Measurements from ENCODE around the gene STIM1. TPM values are rescaled to one million over a fixed set of nuclear protein-coding genes. Genes with fewer than 3 reads are reported as not detected.

Gene STIM1
- total RNA-seq, 1 experiment from 2014 or later, result 93.6 TPM

DNA sequence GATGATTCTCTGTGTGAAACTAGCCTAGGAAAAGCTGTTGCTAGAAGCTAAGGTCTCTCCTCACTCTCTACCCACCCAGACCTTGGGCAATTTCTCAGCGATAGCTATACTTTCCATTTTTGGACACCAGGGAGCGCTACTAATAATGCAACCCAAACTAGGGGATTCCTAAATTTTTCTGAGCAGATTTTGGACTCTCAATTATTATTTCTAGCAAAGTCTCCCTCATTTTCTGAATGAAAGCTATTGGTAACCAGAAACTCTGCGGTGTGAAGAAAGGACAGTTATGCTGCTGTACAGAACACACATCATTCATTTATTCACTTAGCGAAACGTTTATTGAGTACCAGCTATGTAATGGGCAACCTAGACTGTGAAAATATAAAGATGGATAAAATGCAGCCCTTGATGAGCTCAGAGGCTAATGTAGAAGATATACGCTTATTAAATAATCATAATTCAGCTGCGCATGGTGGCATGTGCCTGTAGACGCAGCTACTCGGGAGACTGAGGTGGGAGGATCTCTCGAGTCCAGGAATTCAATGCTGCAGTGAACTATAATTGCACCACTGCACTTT is 6.1 kb upstream of the STIM1 start:
- in situ Hi-C loops (cut with HindIII; ENCODE audit: low pct_unique_long_range_greater_than_20kb, low sequenced_read_pairs) (no loop called here), intact Hi-C loops (cut with micrococcal nuclease; ENCODE audit: unreplicated experiment) (loop anchor here (1.0 kb wide), 1 partner anchor 223 kb away; no protein-coding TSS in a partner anchor)
- no peak overlapping the region for H3K4me3 ChIP-seq (ENCODE audit: low read depth in 2 of 2, low read length in 2 of 2)
- ATAC-seq, result peak; percentile 84
- no peaks in the 10 kb centered on the region; the same call in 1 of the 2 replicates for H3K27me3 ChIP-seq (ENCODE audit: control insufficient read depth, insufficient read depth, low read length)
- ChIA-PET CTCF (interaction anchor here (0.6 to 7.0 kb wide), 22 partner anchors 8 to 441 kb away, joined by 3 to 139 read pairs (median 4); partner anchors contain the start of genes RHOG and RRM1), POLR2A (interaction anchor here (0.5 to 1.8 kb wide), 5 partner anchors 40 to 470 kb away, joined by 3 to 7 read pairs (median 4); partner anchors contain the start of gene ZNF195)
- H3K4me1 ChIP-seq (ENCODE audit: control insufficient read depth, insufficient read depth, low read length), result peaks cover 3% of the 10 kb centered on the region
- no peaks in the 10 kb centered on the region for H3K36me3 ChIP-seq (ENCODE audit: control insufficient read depth, insufficient read depth, low read length)
- no peak for DNase-seq (ENCODE audit: low read depth, low spot score)
- no peak overlapping the region for H3K27ac ChIP-seq (ENCODE audit: low read length)
- BruUV-seq (replicated peaks), result no TSS peak
- H3K9me3 ChIP-seq (ENCODE audit: control insufficient read depth, insufficient read depth, low read depth, low read length), result no peaks in the 10 kb centered on the region
- no peak for TF ChIP-seq POLR2AphosphoS5 (IDR thresholded peaks at IDR 0.05; ENCODE audit: low read depth, low read length)
- TF ChIP-seq, protein P1, sequence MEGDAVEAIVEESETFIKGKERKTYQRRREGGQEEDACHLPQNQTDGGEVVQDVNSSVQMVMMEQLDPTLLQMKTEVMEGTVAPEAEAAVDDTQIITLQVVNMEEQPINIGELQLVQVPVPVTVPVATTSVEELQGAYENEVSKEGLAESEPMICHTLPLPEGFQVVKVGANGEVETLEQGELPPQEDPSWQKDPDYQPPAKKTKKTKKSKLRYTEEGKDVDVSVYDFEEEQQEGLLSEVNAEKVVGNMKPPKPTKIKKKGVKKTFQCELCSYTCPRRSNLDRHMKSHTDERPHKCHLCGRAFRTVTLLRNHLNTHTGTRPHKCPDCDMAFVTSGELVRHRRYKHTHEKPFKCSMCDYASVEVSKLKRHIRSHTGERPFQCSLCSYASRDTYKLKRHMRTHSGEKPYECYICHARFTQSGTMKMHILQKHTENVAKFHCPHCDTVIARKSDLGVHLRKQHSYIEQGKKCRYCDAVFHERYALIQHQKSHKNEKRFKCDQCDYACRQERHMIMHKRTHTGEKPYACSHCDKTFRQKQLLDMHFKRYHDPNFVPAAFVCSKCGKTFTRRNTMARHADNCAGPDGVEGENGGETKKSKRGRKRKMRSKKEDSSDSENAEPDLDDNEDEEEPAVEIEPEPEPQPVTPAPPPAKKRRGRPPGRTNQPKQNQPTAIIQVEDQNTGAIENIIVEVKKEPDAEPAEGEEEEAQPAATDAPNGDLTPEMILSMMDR (IDR thresholded peaks at IDR 0.05), result peak; percentile 92

DNA sequence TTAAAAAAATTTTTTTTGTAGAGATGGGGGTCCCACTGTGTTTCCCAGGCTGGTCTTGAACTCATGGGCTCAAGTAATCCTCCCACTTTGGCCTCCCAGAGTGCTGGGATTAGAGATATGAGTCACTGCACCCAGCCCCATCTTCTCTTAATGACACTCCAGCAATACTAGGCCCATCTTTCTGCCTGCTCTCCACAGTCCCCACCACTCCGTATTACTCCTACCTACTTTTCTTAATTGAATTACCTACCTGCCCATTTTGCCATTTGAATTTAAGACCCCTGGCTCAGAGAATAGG is 2.0 kb upstream of the STIM1 start:
- intact Hi-C loops (cut with micrococcal nuclease; ENCODE audit: unreplicated experiment), result loop anchor here (10.0 kb wide), 1 partner anchor 449 kb away; no protein-coding TSS in a partner anchor
- Histone ChIP-seq H3K27me3 (ENCODE audit: control insufficient read depth, insufficient read depth, low read length) (no peaks in the 10 kb centered on the region; the same call in 1 of the 2 replicates), H3K9me3 (ENCODE audit: control insufficient read depth, insufficient read depth, low read depth, low read length) (no peaks in the 10 kb centered on the region), H3K27ac (ENCODE audit: low read length) (no peak overlapping the region; the same call in 1 of the 2 replicates), H3K36me3 (ENCODE audit: control insufficient read depth, insufficient read depth, low read length) (no peaks in the 10 kb centered on the region), H3K4me3 (ENCODE audit: low read depth in 2 of 2, low read length in 2 of 2) (no peak overlapping the region), H3K4me1 (ENCODE audit: control insufficient read depth, insufficient read depth, low read length) (peaks cover 30% of the 10 kb centered on the region)
- TF ChIP-seq TCF7L2 (IDR thresholded peaks at IDR 0.05; ENCODE audit: low read depth, low read length), result no peak
- no peak for TF ChIP-seq SIN3A (IDR thresholded peaks at IDR 0.05; ENCODE audit: borderline replicate concordance, insufficient read depth, low read depth, low read length)
- TF ChIP-seq, protein P2, sequence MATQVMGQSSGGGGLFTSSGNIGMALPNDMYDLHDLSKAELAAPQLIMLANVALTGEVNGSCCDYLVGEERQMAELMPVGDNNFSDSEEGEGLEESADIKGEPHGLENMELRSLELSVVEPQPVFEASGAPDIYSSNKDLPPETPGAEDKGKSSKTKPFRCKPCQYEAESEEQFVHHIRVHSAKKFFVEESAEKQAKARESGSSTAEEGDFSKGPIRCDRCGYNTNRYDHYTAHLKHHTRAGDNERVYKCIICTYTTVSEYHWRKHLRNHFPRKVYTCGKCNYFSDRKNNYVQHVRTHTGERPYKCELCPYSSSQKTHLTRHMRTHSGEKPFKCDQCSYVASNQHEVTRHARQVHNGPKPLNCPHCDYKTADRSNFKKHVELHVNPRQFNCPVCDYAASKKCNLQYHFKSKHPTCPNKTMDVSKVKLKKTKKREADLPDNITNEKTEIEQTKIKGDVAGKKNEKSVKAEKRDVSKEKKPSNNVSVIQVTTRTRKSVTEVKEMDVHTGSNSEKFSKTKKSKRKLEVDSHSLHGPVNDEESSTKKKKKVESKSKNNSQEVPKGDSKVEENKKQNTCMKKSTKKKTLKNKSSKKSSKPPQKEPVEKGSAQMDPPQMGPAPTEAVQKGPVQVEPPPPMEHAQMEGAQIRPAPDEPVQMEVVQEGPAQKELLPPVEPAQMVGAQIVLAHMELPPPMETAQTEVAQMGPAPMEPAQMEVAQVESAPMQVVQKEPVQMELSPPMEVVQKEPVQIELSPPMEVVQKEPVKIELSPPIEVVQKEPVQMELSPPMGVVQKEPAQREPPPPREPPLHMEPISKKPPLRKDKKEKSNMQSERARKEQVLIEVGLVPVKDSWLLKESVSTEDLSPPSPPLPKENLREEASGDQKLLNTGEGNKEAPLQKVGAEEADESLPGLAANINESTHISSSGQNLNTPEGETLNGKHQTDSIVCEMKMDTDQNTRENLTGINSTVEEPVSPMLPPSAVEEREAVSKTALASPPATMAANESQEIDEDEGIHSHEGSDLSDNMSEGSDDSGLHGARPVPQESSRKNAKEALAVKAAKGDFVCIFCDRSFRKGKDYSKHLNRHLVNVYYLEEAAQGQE (IDR thresholded peaks at IDR 0.05; ENCODE audit: insufficient read depth in 1 of 2, low read depth in 2 of 2, low read length in 1 of 2), result no peak
- TF ChIP-seq, protein P1 (IDR thresholded peaks at IDR 0.05), result no peak
- no peak for TF ChIP-seq POLR2AphosphoS5 (IDR thresholded peaks at IDR 0.05; ENCODE audit: low read depth, low read length)
- ATAC-seq (no peak), DNase-seq (ENCODE audit: low read depth, low spot score) (no peak)
- in situ Hi-C loops (cut with HindIII; ENCODE audit: low pct_unique_long_range_greater_than_20kb, low sequenced_read_pairs), result no loop called here
- BruUV-seq (replicated peaks), result no TSS peak
- ChIA-PET POLR2A (interaction anchor here (0.7 kb wide), 1 partner anchor 13 kb away, joined by 5 read pairs; no protein-coding TSS in a partner anchor), CTCF (interaction anchor here (0.6 to 7.0 kb wide), 5 partner anchors 12 to 919 kb away, joined by 4 to 139 read pairs (median 33); partner anchors contain the start of gene RHOG)

Measured in Panc1 (cell line).